ENCODE results near the gene LRMDA.

DNA sequence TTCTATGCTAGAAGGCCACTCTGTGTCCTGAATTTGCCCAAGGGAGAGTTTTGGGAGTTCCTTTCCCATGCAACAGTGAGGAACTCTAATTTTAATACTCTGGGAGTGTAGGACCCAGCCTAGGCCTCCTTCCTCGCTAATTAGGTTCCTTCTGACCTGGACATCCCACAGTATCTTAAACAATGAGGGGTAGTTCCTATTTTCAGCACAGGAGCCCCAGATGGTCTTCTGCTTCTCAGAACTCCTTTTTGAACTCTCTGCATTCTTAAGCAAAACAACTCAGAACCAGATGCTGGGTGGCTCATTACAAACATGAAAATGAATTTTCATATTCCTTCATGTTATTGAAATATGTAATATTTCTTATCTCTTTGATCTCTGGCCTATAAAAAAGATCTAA, 116.9 kb downstream of the LRMDA start:
- TF ChIP-seq, protein P1, sequence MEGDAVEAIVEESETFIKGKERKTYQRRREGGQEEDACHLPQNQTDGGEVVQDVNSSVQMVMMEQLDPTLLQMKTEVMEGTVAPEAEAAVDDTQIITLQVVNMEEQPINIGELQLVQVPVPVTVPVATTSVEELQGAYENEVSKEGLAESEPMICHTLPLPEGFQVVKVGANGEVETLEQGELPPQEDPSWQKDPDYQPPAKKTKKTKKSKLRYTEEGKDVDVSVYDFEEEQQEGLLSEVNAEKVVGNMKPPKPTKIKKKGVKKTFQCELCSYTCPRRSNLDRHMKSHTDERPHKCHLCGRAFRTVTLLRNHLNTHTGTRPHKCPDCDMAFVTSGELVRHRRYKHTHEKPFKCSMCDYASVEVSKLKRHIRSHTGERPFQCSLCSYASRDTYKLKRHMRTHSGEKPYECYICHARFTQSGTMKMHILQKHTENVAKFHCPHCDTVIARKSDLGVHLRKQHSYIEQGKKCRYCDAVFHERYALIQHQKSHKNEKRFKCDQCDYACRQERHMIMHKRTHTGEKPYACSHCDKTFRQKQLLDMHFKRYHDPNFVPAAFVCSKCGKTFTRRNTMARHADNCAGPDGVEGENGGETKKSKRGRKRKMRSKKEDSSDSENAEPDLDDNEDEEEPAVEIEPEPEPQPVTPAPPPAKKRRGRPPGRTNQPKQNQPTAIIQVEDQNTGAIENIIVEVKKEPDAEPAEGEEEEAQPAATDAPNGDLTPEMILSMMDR (IDR thresholded peaks at IDR 0.05), result no peak
- TF ChIP-seq EZH2 (IDR thresholded peaks at IDR 0.05) (no peak), EZH2phosphoT487 (IDR thresholded peaks at IDR 0.05) (no peak)

All from neural progenitor cell (in vitro differentiated cells).